Neuron (in vitro differentiated cells): ENCODE data around the gene YIF1A.

Experiments used
- H2AFZ ChIP-seq: one replicate; pipeline ENCODE4 v1.6.1; 2013; ENCODE audit warnings: low read depth, mild to moderate bottlenecking, inconsistent platforms, low read length, moderate library complexity
- H3K27me3 ChIP-seq: one replicate; pipeline ENCODE4 v1.6.1; 2013; ENCODE audit warnings: low read length; ENCODE audit not compliant: insufficient read depth
- H3K36me3 ChIP-seq: one replicate; pipeline ENCODE4 v1.6.1; 2013; ENCODE audit warnings: low read length; ENCODE audit not compliant: insufficient read depth
- H3K4me1 ChIP-seq: one replicate; pipeline ENCODE4 v1.6.1; 2013; ENCODE audit warnings: low read length; ENCODE audit not compliant: insufficient read depth
- H3K4me3 ChIP-seq: 2 replicates; pipeline ENCODE4 v1.5.1; 2013; ENCODE audit warnings: mild to moderate bottlenecking, low read length, moderate library complexity
- H3K9me3 ChIP-seq: one replicate; pipeline ENCODE4 v1.6.1; 2013; ENCODE audit warnings: low read length

YIF1A gene, protein sequence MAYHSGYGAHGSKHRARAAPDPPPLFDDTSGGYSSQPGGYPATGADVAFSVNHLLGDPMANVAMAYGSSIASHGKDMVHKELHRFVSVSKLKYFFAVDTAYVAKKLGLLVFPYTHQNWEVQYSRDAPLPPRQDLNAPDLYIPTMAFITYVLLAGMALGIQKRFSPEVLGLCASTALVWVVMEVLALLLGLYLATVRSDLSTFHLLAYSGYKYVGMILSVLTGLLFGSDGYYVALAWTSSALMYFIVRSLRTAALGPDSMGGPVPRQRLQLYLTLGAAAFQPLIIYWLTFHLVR

DNA sequence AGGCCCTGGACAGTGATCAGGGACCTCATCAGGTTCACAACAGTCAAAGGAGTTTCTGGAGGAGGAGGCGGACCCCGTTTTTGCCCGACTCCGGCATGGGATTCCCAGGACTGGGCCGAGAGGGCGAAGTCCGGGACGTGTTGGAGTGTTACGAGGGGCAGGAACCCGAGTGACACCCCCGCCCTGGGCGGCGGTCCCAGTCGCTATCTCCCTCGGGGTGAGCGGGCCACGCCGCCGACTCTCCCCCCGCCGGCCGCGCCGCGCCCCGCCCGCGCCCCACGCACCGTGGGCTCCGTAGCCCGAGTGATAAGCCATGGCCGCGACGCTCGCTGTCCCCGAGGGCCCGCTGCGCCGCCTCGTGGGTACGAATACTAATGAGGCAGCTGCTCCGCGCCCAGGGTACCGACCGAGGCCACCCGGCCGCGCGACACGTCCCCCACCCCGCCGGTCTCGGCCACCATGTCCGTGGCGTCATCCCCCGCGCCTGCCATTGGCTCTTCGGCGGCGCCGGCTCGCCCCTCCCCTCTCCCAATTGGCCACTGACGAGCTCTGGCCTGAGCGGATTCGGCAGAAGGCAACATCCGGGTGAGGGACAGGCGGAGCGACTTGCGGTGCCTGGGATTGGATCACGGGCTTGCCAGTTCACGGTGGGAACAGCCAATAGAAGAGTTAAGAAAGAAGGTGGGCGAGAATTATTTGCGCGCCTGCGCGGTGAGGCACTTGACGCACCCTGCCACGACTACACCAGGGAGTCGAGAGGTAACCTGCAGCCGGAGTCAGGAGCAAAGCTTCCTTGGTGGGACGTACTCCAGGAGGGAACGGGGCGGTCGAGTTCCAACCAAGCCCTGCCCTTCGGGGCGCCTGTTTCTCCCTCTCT lies at the start of gene YIF1A:
Gene YIF1A, minus strand, starts transcription at position 473 of the 877 bp plus-strand sequence. Its CDS starts 158 bp downstream, at position 315.
- peaks cover 29% of the 10 kb centered on the region for H3K4me1 ChIP-seq
- H2AFZ ChIP-seq = peak within 1 kb of the TSS; percentile 6
- peak within 1 kb of the TSS; percentile 57 for H3K4me3 ChIP-seq
- H3K9me3 ChIP-seq = no peaks in the 10 kb centered on the region
- H3K27me3 ChIP-seq = peaks cover 37% of the 10 kb centered on the region
- peaks cover 14% of the 10 kb centered on the region for H3K36me3 ChIP-seq

DNA sequence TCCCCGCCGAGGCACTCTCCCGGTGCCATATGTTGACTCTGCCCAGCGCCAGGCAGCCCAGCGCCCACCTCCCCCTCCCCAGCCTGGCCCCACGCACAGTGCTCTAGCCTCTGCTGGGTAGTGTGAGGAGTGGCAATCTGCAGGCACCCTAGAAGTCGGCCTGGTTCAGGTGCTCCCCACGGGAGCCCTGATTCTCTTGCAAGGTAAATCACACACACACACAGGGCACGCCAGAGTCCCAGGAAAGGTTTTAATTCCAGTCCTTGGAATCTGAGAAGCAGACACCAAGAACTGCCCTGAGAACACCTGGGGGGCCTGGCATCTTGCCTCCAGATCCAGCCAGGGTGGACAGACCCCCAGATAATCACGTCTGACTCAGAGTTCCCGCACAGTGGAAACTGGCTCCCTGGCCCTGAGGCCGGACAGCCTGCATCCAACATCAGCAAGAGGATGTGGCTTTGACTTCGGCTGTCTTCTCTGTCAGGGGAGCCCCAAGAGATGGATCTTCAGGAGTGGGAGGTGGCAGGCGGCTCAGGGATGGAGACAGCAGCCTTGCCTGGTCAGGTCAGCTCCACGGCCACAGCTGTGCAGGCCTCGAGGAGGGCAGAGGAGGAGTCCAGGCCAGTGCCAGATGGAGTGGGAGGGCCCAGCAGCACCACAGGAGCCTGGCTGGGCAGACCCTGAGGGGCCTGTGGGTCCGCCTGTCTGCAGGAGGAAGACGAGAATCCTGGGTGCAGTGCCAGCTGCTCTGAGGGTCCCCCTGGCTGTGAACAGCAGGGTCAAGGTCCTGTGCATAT lies 48.4 kb upstream of the YIF1A start:
- H3K4me1 ChIP-seq = peaks cover 31% of the 10 kb centered on the region
- H3K9me3 ChIP-seq = no peaks in the 10 kb centered on the region
- H3K36me3 ChIP-seq = peaks cover 42% of the 10 kb centered on the region
- no peak overlapping the region for H3K4me3 ChIP-seq
- no peaks in the 10 kb centered on the region for H3K27me3 ChIP-seq
- H2AFZ ChIP-seq = no peak overlapping the region

DNA sequence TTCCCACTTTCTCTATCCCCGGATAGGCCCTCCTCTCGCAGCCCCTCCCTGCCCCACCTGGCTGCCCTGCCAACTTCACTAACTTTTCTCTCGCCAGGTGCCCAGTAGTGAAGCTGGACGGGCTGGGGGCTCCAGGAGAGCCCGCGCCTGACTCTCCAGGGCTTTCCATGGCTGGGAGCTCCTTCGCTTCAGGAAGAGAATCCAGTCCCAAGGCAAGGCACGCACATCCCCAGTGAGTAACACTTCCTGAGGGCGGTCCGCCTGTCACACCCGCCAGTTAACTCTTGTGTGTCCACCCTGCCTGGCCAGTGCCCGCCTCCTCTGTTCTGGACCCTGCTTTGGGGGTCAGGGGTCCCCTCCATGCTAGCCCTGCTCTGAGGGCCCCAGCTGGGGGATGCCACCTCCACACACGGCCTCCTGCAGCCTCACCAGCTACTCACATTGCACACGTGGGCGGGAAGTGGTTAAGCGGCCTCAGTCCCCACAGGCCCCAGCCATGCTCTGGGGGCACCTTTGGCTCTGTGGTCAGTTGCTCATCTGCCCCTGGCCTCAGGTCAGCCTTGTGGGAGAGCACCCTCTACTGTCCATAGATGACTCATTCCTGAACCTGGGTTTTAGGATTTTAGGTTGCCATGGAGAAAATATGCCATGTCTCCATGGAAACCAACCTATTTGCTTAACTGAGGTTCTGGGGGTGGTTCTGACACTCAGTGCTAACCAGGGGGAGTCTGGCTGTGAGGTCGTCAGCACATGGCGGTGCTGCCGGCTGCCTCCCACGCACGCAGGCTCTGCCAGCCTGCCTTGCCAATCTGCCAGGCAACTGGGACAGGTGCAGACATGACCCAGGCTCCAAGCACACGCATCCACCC lies 47.5 kb upstream of the YIF1A start, which contains the start of gene RIN1:
Gene RIN1, minus strand, starts transcription at position 201 of the 869 bp plus-strand sequence. Its CDS starts 32 bp downstream, at position 169.
- Histone ChIP-seq H2AFZ (peak within 1 kb of the TSS; percentile 8), H3K27me3 (no peaks in the 10 kb centered on the region), H3K9me3 (no peaks in the 10 kb centered on the region), H3K4me3 (peak within 1 kb of the TSS; percentile 46), H3K4me1 (peaks cover 31% of the 10 kb centered on the region), H3K36me3 (peaks cover 34% of the 10 kb centered on the region)

- peaks cover 31% of the 10 kb centered on the region for H3K4me1 ChIP-seq
- peak overlapping the region; percentile 8 for H2AFZ ChIP-seq
- peak overlapping the region; percentile 46 for H3K4me3 ChIP-seq
- no peaks in the 10 kb centered on the region for H3K27me3 ChIP-seq
- H3K36me3 ChIP-seq = peaks cover 26% of the 10 kb centered on the region
- H3K9me3 ChIP-seq = no peaks in the 10 kb centered on the region
Measured at GRCh38 chr11:66335531-66336233, 46.7 kb upstream of the YIF1A start.

DNA sequence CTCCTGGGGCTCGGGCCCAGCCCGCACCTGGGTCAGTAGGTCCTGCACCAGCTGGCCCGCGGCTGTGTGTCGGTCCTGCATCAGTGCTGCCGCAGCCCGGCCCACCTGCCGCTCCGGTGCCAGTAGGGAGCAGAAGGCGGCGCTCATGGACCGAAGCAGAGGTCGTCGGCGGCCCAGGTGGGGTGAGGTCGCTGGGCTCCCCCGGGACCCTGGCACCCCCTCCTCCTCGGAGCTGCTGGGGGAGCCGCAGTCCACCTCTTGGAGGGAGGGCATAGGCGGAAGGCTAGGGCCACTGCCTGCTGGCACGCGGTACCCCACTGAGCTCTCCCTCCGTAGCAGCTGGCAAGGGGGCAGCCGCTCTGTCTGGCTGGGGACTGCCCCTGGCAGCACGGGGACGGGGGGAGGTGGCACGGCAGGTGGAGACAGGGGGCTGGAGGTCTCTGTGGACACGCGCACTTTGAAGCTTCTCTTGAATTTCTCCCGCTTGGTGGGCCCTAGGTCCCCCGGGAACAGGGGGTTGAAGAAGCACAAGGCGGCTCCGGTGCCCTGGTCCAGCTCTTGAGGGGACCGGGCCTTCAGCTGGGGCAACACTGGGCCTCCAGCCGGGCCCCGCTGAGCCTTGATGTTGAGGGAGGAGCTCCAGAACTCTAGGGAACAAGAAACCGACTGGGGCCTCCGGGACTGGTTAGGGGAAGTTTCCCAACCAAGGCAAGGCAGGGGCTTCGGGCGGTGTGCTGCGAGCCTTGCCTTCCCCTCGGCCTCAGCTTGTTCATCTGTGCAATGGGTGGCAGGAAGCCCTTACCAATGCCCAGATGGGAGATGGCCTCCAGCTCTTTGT lies 45.9 kb upstream of the YIF1A start:
- Histone ChIP-seq H3K4me1 (peaks cover 31% of the 10 kb centered on the region), H3K4me3 (peak overlapping the region; percentile 46), H3K36me3 (peaks cover 17% of the 10 kb centered on the region), H3K27me3 (no peaks in the 10 kb centered on the region), H2AFZ (no peak overlapping the region), H3K9me3 (no peaks in the 10 kb centered on the region)

GRCh38 chr11:66333896-66334604 lies 45.1 kb upstream of the YIF1A start:
- Histone ChIP-seq H3K9me3 (no peaks in the 10 kb centered on the region), H2AFZ (no peak overlapping the region), H3K36me3 (peaks cover 10% of the 10 kb centered on the region), H3K4me1 (peaks cover 31% of the 10 kb centered on the region), H3K4me3 (no peak overlapping the region), H3K27me3 (no peaks in the 10 kb centered on the region)

- Histone ChIP-seq H3K9me3 (no peaks in the 10 kb centered on the region), H3K4me3 (no peak overlapping the region)
Measured at GRCh38 chr11:66333220-66333877, 44.4 kb upstream of the YIF1A start.

DNA sequence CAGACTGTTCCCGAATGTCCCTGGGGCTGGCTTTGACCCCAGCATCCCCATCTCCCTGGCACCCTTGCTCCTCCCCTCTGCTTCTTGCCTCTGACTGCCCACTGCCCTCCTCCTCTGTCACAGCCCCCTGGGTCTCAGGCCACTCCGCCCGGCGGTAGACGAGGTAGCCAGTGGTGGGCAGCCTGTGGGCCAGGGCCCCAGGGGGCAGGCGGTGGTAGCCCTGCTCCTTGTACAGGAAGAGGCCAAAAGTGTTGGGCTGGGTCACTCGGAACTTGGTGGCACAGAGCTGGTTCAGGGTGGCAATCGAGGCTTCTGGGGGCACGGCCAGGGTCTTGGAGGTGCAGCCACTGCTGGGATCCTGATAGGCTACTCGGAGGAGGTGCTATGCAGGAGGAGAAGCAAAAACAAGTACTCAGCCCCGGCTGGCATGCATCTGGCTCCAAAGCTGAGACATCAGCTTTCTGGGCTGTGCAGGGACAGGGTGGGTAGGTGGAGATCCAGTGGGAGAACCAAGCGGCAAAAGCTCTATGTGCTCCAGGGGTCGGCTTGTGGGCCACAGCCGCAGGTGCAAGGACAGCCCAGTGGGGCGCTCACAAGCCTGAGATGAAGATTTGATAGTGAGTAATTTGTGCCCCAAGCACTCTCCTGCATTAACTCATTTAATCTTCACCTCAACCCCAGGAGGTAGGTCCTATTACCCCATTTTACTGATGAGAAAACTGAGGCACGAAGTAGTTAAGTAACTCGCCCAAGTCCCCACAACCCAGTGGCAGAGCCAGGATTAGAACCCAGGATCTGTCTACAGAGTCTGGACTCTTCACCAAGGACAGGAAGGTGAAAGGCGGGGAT lies 43.7 kb upstream of the YIF1A start:
- Histone ChIP-seq H3K36me3 (no peaks in the 10 kb centered on the region), H3K4me3 (no peak overlapping the region), H3K9me3 (no peaks in the 10 kb centered on the region), H3K4me1 (peaks cover 36% of the 10 kb centered on the region), H3K27me3 (no peaks in the 10 kb centered on the region), H2AFZ (no peak overlapping the region)

More at GRCh38 chr11:66333220-66333877, 44.4 kb upstream of the YIF1A start:
- Histone ChIP-seq H3K27me3 (no peaks in the 10 kb centered on the region), H3K4me1 (peaks cover 36% of the 10 kb centered on the region), H3K36me3 (peaks cover 4% of the 10 kb centered on the region), H2AFZ (no peak overlapping the region)

GRCh38 chr11:66331542-66332370 lies 42.8 kb upstream of the YIF1A start:
- Histone ChIP-seq H3K4me1 (peaks cover 36% of the 10 kb centered on the region), H3K27me3 (no peaks in the 10 kb centered on the region), H3K36me3 (no peaks in the 10 kb centered on the region), H3K4me3 (no peak overlapping the region), H2AFZ (no peak overlapping the region), H3K9me3 (no peaks in the 10 kb centered on the region)
